Putamen (tissue), 1 donor: ENCODE measurements around the gene CNTN3.

Experiments used
- DNase-seq: peaks from one replicate; pipeline ENCODE4 v3.0.0-alpha.2; 2016; ENCODE audit warnings: low spot score

CNTN3 gene

DNA sequence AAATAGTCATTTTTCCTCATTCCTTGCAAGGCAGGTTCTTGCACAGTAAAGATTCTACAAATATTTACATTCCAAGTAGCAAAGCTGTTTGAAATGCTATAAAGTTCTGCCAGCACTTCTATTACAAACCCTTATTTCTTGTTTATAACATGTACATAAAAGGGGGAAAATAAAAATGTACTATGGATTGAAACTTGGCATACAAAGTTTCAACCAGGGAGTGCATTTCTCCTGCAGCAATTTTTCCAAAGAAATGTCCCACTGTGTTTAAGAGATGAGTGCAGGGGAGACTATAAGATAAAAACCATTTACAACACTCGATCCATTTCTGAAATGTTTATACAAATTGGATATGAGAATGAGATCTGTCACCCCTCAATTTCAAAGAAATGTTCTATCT, 3.3 kb downstream of the CNTN3 start:
- DNase-seq, result no peak

DNA sequence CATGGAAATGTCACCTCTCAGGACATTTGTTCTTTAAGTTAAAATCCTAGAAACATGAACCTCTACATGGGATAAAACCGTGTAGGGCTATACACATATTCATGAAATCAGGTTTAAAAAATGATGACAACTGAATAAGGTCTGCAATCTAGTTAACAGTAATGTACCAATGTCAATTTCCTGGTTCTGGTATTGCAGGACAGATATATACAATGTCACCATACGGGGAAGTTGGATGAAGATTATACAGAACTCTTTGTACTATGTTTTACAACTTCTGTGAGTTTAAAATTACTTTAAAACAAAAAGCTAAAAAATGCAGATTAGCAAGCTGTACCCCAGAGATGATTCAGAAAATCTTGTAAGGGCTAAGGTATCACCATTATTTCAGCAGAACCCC, 6.7 kb downstream of the CNTN3 start:
- no peak for DNase-seq

GRCh38 chr3:74606996-74607395, 7.5 kb downstream of the CNTN3 start:
- DNase-seq, result no peak

DNA sequence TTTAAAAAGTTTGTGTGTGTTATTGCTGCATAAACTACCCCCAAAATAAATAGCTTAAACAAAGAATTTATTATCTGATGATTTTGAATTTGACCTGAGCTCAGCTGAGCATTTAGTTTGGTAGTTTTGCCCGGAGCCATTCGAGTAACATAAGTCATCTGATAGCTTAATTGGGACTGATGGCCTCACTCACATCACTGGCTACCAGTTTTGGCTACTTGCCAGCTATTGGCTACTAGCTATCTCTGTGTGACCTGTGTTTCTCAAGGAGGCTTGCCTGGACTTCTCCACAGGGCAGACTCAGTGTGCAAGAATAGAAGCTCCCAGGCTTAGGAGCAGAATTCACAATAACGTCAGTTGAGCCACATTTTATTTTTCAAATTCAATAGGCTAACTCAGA, 9.0 kb downstream of the CNTN3 start:
- DNase-seq, result no peak

DNA sequence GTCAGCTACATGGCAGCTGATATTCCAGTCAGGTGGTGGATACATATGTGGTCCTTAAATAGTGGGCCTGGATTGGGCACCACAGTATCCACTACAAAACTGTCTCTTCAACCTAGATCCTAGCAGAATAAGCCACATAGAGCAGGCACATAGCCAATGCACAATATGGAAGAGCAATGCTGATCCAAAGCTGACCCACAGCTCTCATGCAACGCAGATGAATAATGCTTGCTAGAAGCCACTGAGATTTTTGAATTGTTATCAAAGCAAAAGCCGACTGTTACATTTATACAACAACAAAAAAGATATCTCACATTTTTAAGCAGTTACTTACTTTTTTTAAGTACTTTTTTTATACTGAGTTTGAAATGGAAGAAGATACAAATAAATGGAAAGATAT, 11.2 kb downstream of the CNTN3 start:
- no peak for DNase-seq

DNA sequence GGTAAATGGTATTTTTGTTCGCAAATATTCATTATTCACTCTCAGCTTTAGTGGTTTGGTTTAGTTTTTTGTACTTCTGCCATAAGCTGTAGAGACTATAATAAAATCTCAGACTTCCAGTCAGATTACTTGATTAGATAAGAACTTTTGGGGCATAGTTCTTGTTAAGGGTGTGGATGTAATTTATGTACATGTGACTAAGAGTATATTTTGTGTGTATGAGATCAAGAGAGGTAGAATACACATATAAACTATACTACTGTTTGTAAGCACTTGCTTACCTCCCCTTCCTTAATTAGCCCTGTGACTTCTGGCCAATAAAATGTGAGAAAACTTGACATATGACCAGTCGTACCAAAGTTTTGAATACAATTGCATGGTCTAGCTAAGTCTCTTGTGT, 12.0 kb downstream of the CNTN3 start:
- DNase-seq, result no peak

GRCh38 chr3:74601793-74602192, 12.7 kb downstream of the CNTN3 start:
- DNase-seq, result no peak

GRCh38 chr3:74599564-74599963, 14.9 kb downstream of the CNTN3 start:
- no peak for DNase-seq

- no peak for DNase-seq
These were observed 21.3 kb downstream of the CNTN3 start for GRCh38 chr3:74593152-74593551.

- DNase-seq, result no peak
These were observed 22.1 kb downstream of the CNTN3 start for GRCh38 chr3:74592359-74592758.

DNA sequence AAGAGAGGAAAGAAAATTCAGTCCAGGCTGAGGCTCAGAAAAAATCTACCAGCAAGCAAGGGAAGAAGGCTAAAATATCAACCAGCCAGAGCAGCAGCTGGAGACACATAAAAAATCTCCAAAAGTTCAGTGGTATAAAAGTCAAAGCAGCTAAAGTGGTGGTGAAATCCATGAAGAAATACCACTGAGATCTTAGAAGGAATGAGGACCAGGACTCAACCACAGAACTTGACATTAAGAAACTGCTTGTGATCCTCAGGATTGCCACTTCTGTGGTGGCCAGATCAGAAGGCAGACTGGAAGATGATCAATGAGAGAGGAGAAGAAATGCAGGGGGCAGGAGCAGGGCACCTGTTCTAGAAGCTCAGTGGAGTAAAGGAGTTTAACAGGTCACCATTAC, 22.5 kb downstream of the CNTN3 start:
- DNase-seq, result no peak

DNA sequence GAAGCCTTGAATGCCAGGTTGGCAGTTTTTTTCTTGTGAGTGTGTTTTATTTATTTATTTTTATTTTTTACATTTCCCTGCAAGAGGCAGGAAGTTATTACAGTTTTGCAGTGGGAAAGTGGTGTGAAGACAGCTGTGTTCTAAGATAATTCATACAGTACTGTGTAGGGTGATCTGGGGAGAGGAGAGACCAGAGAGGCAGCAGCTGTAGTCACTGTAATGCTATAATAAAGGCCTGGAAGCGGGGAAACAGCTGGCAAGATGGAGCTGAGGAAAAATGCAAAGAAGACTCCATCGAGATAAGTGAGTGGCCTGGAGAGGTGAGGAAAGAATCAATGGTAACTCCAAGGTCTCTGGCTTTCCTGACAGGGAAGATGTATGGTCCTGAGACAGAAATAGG, 23.1 kb downstream of the CNTN3 start:
- DNase-seq, result no peak

DNA sequence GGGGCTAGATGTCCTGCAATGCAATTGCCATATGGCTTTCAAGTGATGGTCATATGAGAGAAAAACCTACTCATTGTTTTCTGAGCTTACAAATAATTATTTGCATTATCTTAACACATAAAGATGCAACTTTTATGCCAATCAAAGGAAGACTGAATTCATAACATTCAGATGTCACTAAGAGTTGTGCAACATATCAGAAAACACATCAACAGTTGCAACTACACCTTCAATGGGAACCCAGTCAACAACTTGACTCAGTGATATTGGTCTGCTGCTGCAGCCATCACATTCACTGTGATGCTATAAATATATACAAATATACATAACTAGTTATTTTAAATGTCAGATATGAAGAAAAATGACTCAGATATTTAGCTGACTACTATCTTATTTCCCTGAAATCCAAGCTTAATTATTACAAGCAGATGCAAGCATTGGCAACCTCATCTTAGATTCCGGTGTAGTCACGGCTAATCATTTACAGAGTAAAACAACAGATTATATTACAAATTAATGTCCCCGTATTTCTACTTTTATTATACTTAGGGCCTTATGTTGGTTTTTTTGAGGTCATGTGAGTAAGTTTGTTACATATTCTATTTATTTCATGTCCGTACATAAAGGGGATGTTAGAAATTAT, 23.7 kb downstream of the CNTN3 start:
- DNase-seq, result no peak

- DNase-seq, result no peak
These were observed 29.7 kb downstream of the CNTN3 start for GRCh38 chr3:74584782-74585181.

- no peak for DNase-seq
These were observed 31.5 kb downstream of the CNTN3 start for GRCh38 chr3:74582982-74583381.

DNA sequence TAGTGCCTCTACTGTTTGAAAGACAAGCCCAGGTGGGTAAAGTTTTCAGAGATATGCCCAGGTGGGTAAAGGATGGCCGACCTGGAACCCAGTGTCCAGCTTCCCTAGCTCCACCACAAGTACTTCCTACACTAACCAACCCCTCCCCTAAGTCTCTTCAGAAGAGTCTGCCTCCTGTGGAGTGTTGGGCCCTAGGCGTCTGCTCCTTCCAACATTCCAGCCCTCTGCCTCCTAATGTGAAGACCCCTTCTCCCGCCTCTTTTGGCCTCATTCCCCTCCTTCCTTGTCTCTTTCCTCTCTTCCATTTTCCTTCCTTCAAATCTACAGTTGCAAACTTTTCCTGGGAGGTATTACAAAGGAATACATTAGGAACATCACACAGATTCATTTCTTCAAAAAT, 38.6 kb downstream of the CNTN3 start:
- no peak for DNase-seq

- DNase-seq, result no peak
These were observed 43.3 kb downstream of the CNTN3 start for GRCh38 chr3:74571118-74571517.
